GM12878 (cell line): Measurements from ENCODE around the gene BUB1B. TPM values are rescaled to one million over a fixed set of nuclear protein-coding genes. Genes with fewer than 3 reads are reported as not detected.

ENCODE experiments used
- ATAC-seq: fragments of 200-7000 bp; cut with Tn5 transposase; 3 replicates; pipeline ENCODE4 v1.9.1; 2020; ENCODE audit warnings: mild to moderate bottlenecking, moderate library complexity
- BruUV-seq: library from RNA; stranded (reverse); fragments of 400-500 nt; replicated peaks from 2 replicates; lab custom pipeline; 2021; lab: Mats Ljungman, UMichigan
- CTCF ChIA-PET: fragments of 300-600 bp; sonication (Branson Sonifier 250); formaldehyde crosslinking; extraction: SDS; loops from one replicate; lab custom pipeline; 2021; ENCODE audit warnings: inconsistent platforms; lab: Yijun Ruan, JAX
- POLR2A ChIA-PET: fragments of 350-600 bp; formaldehyde crosslinking; extraction: SDS; loops from one replicate; lab custom pipeline; 2021; ENCODE audit warnings: inconsistent platforms; lab: Charles Lee
- RAD21 ChIA-PET: fragments of 300-600 bp; sonication (Branson Sonifier 250); formaldehyde crosslinking; loops from one replicate; lab custom pipeline; 2023; ENCODE audit warnings: antibody characterized with exemption; ENCODE audit not compliant: unreplicated experiment; lab: Charles Lee
- SMC1A ChIA-PET: fragments of 300-600 bp; sonication (Branson Sonifier 250); formaldehyde crosslinking; loops from one replicate; lab custom pipeline; 2023; ENCODE audit not compliant: unreplicated experiment, uncharacterized antibody; lab: Charles Lee
- DNase-seq: peaks from one replicate; pipeline ENCODE4 v3.0.0-alpha.2; 2011; ENCODE audit warnings: low read depth, low spot score
- FAIRE-seq: peaks from 3 replicates; lab custom pipeline; 2011; peaks lifted over from hg19 to GRCh38; lab: Jason Lieb, UNC
- H2AFZ ChIP-seq: 2 replicates; pipeline ENCODE4 v1.6.0; 2011; ENCODE audit warnings: low read depth, low read length, control low read depth; ENCODE audit not compliant: control insufficient read depth
- H3K27ac ChIP-seq: 2 replicates; pipeline ENCODE4 v1.5.1; 2011; ENCODE audit warnings: control low read depth; ENCODE audit not compliant: control insufficient read depth, insufficient read depth
- H3K27me3 ChIP-seq, 2 experiments: replicated peaks in 1 of 2; 2 replicates each; pipeline versions ENCODE4 v1.6.0 to v1.6.1; 2011; ENCODE audit warnings: low read length in 1 of 2; ENCODE audit not compliant: control insufficient read depth in 2 of 2, insufficient read depth in 2 of 2
- H3K36me3 ChIP-seq, 2 experiments: 2 replicates each; pipeline ENCODE4 v1.5.1; 2011; ENCODE audit warnings: low read length in 1 of 2; ENCODE audit not compliant: control insufficient read depth in 2 of 2, insufficient read depth in 2 of 2
- H3K4me1 ChIP-seq: 2 replicates; pipeline ENCODE4 v1.6.1; 2011; ENCODE audit warnings: mild to moderate bottlenecking, low read length, moderate library complexity, mixed read lengths; ENCODE audit not compliant: control insufficient read depth, insufficient read depth
- H3K4me2 ChIP-seq: 2 replicates; pipeline ENCODE4 v1.6.0; 2011; ENCODE audit warnings: control low read depth; ENCODE audit not compliant: control insufficient read depth, insufficient read depth
- H3K4me3 ChIP-seq: fragments of 200-600 bp; sonication (generic); 2 replicates; pipeline ENCODE4 v1.5.1; 2016
- H3K79me2 ChIP-seq: 2 replicates; pipeline ENCODE4 v1.6.0; 2011; ENCODE audit warnings: low read length; ENCODE audit not compliant: control insufficient read depth, insufficient read depth
- H3K9ac ChIP-seq: 2 replicates; pipeline ENCODE4 v1.8.0; 2011; ENCODE audit warnings: low read length, control low read depth, mixed read lengths; ENCODE audit not compliant: control insufficient read depth, insufficient read depth
- H3K9me3 ChIP-seq: replicated peaks from 3 replicates; pipeline ENCODE4 v1.5.1; 2011; ENCODE audit warnings: mild to moderate bottlenecking, low read length; ENCODE audit not compliant: control insufficient read depth, insufficient read depth
- H4K20me1 ChIP-seq: 2 replicates; pipeline ENCODE4 v1.6.0; 2011; ENCODE audit not compliant: control insufficient read depth, insufficient read depth
- BCL11A ChIP-seq: IDR thresholded peaks from 2 replicates; pipeline ENCODE4 v1.6.1; 2011; ENCODE audit warnings: low read depth, low read length
- EZH2 ChIP-seq: IDR thresholded peaks from 2 replicates; pipeline ENCODE4 v1.6.1; 2012; ENCODE audit warnings: low read depth, mild to moderate bottlenecking, control low read depth, inconsistent platforms, low read length, borderline replicate concordance; ENCODE audit not compliant: control insufficient read depth
- FOXK2 ChIP-seq: fragments of 450-650 bp; IDR thresholded peaks from 2 replicates; pipeline ENCODE4 v1.6.1; 2017; ENCODE audit warnings: mild to moderate bottlenecking, moderate library complexity
- NFYA ChIP-seq: IDR thresholded peaks from 2 replicates; pipeline ENCODE4 v1.6.1; 2011; ENCODE audit warnings: low read depth, mild to moderate bottlenecking, low read length, improper control_type of control experiment, borderline replicate concordance
- TCF3 ChIP-seq: IDR thresholded peaks from 2 replicates; pipeline ENCODE4 v1.6.1; 2012; ENCODE audit warnings: low read depth, mild to moderate bottlenecking, low read length, borderline replicate concordance; ENCODE audit not compliant: insufficient read depth
- WGBS: methylation state at CpG from one replicate; pipeline ENCODE4 v1.1.6; 2016; ENCODE audit warnings: low lambda C conversion rate; ENCODE audit not compliant: insufficient replicate concordance, insufficient coverage; ENCODE audit errors: missing lambda C conversion rate; 5-methylcytosine and 5-hydroxymethylcytosine counted together
- in situ Hi-C: fragments of 300-500 bp; cut with MboI; formaldehyde crosslinking; loops from 9 replicates; pipeline ENCODE4 v1.14.3; 2018; ENCODE audit warnings: mixed read lengths
- intact Hi-C: fragments of 100-400 bp; cut with micrococcal nuclease; formaldehyde crosslinking; loops from one replicate; pipeline ENCODE4 v1.14.2; 2022; ENCODE audit not compliant: unreplicated experiment
- polyA plus RNA-seq, 11 experiments: library from polyadenylated mRNA; depleted of rRNA in 4 of 11; unstranded in 6 of 11; stranded (reverse) in 5 of 11; fragments of >200 nt; fragmentation: Nextera tagmentation in 4 of 11; fragmentation: Illumina TruSeq in 1 of 11; extraction: Ambion mirVana in 4 of 11; extraction: Trizol in 1 of 11; gene quantifications; 1 replicate in 1 of 11; 2 replicates in 10 of 11; pipeline versions ENCODE4 v1.2.1 to v1.2.3, GENCODE V29; 2011 to 2016; ENCODE audit warnings: inconsistent platforms in 2 of 11, missing spikeins in 2 of 11, low read depth in 1 of 11
- total RNA-seq, 4 experiments: library from RNA; depleted of rRNA in 3 of 4; stranded (reverse); fragments of >200 nt in 3 of 4; fragmentation: Illumina TruSeq in 1 of 4; extraction: Trizol in 1 of 4; gene quantifications; 2 replicates each; pipeline versions ENCODE4 v1.2.1 to v1.2.3, GENCODE V29; 2013 to 2021
- TF ChIP-seq, protein P1 (sequence below): fragments of 450-650 bp; IDR thresholded peaks from 2 replicates; pipeline ENCODE4 v1.6.1; 2017; ENCODE audit warnings: mild to moderate bottlenecking, moderate library complexity

BUB1B gene
- total and polyA plus RNA-seq, 10 of the 15 experiments (the other 5 are each of a cell fraction or from before 2014, with no cell fraction given) = 29.1 to 98.6 (median 77.3) TPM

DNA sequence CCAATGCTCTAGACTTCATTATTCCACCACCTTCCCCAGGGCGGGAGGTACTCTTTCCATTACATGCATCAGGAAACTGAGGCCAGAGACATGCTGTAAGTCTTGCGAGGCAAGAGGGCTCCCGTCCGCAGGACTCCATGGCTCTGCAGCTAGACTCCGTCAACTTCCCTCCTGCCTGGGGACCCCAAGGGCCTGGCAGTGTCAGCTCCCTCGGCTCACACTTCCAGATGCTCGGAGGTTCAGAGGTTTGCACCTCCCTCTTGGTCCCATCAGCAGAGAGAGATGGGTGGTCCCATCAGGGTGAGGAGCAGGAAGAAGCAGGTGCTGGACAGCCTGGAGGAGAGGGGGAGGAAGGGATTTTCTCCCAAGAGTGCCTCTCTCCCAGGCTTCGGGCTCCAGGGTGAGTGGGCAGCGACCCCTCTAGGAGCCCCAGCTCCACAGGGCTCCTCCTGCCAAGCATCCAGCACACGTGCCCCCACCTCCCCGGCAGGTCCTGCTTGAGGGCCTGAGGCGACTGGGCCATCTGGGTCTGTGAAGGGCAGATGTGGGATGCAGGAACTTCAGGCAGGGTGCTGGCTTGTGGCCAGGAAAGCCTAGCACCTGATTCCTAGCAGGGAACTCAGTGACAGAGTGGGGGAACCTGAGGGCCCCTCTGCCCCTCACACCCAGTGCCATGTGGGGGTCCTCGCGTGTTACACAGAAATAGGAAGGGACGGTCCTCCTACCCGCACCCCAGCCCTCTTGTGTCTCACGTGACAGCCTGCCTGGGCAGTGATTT, 87.3 kb downstream of the BUB1B start:
- Histone ChIP-seq H3K4me1 (no peaks in the 10 kb centered on the region), H3K27ac (no peak overlapping the region), H2AFZ (no peak overlapping the region), H3K27me3 (peaks cover 0 to 6% of the 10 kb centered on the region in 2 experiments; a peak in 2 of 4 replicates), H3K36me3 (no peaks in the 10 kb centered on the region), H3K4me2 (no peak overlapping the region), H3K9me3 (no peaks in the 10 kb centered on the region), H4K20me1 (no peaks in the 10 kb centered on the region), H3K4me3 (no peak overlapping the region), H3K79me2 (no peaks in the 10 kb centered on the region), H3K9ac (no peak overlapping the region)
- FAIRE-seq (no peak), ATAC-seq (no peak), DNase-seq (no peak)
- SMC1A ChIA-PET = no interaction called here
- no TSS peak for BruUV-seq
- POLR2A ChIA-PET = no interaction called here
- TF ChIP-seq NFYA = no peak
- CTCF ChIA-PET = interaction anchor here (0.9 to 1.0 kb wide), 2 partner anchors 24 to 26 kb away, joined by 3 read pairs; no protein-coding TSS in a partner anchor
- 52% methylated on average over 17 of the region's 17 CpGs for WGBS
- intact Hi-C loops (no loop called here), in situ Hi-C loops (no loop called here)
- RAD21 ChIA-PET = interaction anchor here (1.1 kb wide), 1 partner anchor 202 kb away, joined by 4 read pairs; no protein-coding TSS in a partner anchor

DNA sequence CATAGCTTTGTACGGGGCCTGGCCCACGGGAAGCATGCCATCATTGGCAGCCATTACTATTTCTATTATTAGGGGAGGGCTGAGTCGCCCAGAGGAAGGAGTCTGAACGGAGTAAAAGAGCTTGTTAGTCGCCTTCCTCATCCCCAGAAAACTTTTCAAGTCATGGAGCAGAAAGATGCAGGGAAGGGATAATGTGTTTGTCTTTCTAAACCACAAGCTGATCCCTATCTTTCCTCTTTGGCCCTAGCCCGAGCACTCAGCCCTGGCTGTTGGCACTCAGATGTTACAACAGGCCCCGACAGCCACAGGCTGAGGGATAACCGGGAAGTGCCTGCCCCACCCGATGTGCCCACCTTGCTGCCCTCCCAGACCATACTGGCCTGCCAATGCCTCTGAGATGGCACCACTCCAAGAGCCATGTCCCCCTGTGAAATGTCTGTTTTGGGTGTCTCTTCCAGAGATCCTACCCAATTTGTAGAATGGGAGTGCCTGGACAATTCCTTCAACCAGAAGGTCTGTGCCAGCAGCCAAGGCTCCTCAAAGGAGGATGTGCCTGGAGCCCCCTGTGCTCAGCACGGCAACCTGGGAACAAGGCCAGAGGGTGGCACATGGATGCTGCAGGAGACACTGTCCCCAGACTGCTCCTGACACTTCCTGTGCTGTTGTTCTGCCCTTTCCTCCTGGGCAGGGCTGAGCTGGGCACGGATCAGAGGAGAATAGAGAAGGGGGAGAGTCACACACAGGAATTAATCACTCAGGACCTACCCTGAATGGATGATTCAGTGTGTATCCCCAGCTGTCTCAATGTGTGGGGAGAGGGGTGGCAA, 88.8 kb downstream of the BUB1B start:
- Histone ChIP-seq H3K27ac (no peak overlapping the region), H2AFZ (no peak overlapping the region), H3K36me3 (no peaks in the 10 kb centered on the region), H3K9me3 (no peaks in the 10 kb centered on the region), H3K79me2 (no peaks in the 10 kb centered on the region), H3K9ac (no peak overlapping the region), H4K20me1 (no peaks in the 10 kb centered on the region), H3K27me3 (peaks cover 0 to 9% of the 10 kb centered on the region in 2 experiments; a peak in 3 of 4 replicates), H3K4me2 (no peak overlapping the region), H3K4me3 (no peak overlapping the region), H3K4me1 (no peaks in the 10 kb centered on the region)
- ATAC-seq (no peak), DNase-seq (no peak), FAIRE-seq (no peak)
- ChIA-PET CTCF (interaction anchor here (0.7 to 2.1 kb wide), 2 partner anchors 32 to 213 kb away, joined by 3 to 10 read pairs; no protein-coding TSS in a partner anchor), POLR2A (no interaction called here), SMC1A (no interaction called here), RAD21 (interaction anchor here (0.8 kb wide), 1 partner anchor 25 kb away, joined by 3 read pairs; no protein-coding TSS in a partner anchor)
- 19% methylated on average over 10 of the region's 11 CpGs for WGBS
- TF ChIP-seq EZH2 (no peak), FOXK2 (no peak), BCL11A (no peak), TCF3 (no peak)
- TF ChIP-seq, protein P1, sequence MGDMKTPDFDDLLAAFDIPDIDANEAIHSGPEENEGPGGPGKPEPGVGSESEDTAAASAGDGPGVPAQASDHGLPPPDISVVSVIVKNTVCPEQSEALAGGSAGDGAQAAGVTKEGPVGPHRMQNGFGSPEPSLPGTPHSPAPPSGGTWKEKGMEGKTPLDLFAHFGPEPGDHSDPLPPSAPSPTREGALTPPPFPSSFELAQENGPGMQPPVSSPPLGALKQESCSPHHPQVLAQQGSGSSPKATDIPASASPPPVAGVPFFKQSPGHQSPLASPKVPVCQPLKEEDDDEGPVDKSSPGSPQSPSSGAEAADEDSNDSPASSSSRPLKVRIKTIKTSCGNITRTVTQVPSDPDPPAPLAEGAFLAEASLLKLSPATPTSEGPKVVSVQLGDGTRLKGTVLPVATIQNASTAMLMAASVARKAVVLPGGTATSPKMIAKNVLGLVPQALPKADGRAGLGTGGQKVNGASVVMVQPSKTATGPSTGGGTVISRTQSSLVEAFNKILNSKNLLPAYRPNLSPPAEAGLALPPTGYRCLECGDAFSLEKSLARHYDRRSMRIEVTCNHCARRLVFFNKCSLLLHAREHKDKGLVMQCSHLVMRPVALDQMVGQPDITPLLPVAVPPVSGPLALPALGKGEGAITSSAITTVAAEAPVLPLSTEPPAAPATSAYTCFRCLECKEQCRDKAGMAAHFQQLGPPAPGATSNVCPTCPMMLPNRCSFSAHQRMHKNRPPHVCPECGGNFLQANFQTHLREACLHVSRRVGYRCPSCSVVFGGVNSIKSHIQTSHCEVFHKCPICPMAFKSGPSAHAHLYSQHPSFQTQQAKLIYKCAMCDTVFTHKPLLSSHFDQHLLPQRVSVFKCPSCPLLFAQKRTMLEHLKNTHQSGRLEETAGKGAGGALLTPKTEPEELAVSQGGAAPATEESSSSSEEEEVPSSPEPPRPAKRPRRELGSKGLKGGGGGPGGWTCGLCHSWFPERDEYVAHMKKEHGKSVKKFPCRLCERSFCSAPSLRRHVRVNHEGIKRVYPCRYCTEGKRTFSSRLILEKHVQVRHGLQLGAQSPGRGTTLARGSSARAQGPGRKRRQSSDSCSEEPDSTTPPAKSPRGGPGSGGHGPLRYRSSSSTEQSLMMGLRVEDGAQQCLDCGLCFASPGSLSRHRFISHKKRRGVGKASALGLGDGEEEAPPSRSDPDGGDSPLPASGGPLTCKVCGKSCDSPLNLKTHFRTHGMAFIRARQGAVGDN = no peak
- intact Hi-C loops (no loop called here), in situ Hi-C loops (no loop called here)
- no TSS peak for BruUV-seq
